Activated T-helper 2 cell treated with anti-CD3 and anti-CD28 coated beads, Interferon-gamma antibody, Interleukin-2, Interleukin-4, amounts not matched to agents 10 μg/mL and 5 μg/mL and 100 μg/mL, durations not matched to agents 14 hours and 24 hours and 36 hours (primary cell): ENCODE results near the gene SYPL2. TPM values are rescaled to one million over a fixed set of nuclear protein-coding genes. Genes with fewer than 3 reads are reported as not detected.

ENCODE experiments used
- DNase-seq: peaks from one replicate; pipeline ENCODE4 v3.0.0; 2021; ENCODE audit warnings: low spot score
- H3K27ac Mint-ChIP-seq: one replicate; pipeline ENCODE4 v1.8.0; 2021; ENCODE audit warnings: mixed read lengths
- H3K27me3 Mint-ChIP-seq: one replicate; pipeline ENCODE4 v1.8.0; 2021; ENCODE audit warnings: low read depth, mixed read lengths
- H3K36me3 Mint-ChIP-seq: one replicate; pipeline ENCODE4 v1.8.0; 2021; ENCODE audit warnings: low read depth, mixed read lengths
- H3K4me1 Mint-ChIP-seq: one replicate; pipeline ENCODE4 v1.8.0; 2021; ENCODE audit warnings: low read depth, mixed read lengths
- H3K4me3 Mint-ChIP-seq: one replicate; pipeline ENCODE4 v1.8.0; 2021; ENCODE audit warnings: low read depth, mild to moderate bottlenecking, moderate library complexity, mixed read lengths
- H3K9me3 Mint-ChIP-seq: one replicate; pipeline ENCODE4 v1.8.0; 2021; ENCODE audit warnings: mixed read lengths
- intact Hi-C: fragments of 100-400 bp; cut with micrococcal nuclease; formaldehyde crosslinking; loops from one replicate; pipeline ENCODE4 v1.15.1; 2023
- total RNA-seq: library from RNA; stranded (reverse); gene quantifications from 2 replicates; pipeline ENCODE4 v1.2.3, GENCODE V29; 2022

Gene SYPL2
- total RNA-seq, 1 donor from 2014 or later, result not detected

GRCh38 chr1:109488201-109488600 is 21.9 kb downstream of the SYPL2 start:
- intact Hi-C loops, result no loop called here
- Mint-ChIP-seq H3K27me3 (no peaks in the 10 kb centered on the region), H3K4me3 (no peak overlapping the region), H3K4me1 (peaks cover 24% of the 10 kb centered on the region), H3K36me3 (peaks cover 34% of the 10 kb centered on the region), H3K27ac (no peak overlapping the region), H3K9me3 (no peaks in the 10 kb centered on the region)
- DNase-seq, result no peak

DNA sequence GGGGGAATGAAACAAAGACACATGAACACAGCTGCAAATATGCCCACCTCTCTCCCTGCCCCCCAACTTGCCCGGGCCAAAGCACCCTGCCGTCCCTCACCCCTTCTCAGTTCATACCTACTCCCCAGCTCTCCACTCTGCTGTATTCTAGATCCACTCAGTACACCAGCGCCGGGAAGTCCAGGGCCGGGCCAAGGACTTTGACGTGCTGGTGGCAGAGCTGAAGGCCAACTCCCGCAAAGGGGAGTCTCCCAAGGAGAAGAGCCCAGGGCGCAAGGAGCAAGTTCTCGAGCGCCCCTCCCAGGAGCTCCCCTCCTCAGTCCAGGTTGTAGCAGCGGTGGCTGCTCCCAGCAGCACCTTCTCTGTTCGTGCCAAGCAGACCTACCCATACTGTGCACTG is 22.4 kb downstream of the SYPL2 start:
- DNase-seq, result no peak
- no peak overlapping the region for H3K4me3 Mint-ChIP-seq
- H3K9me3 Mint-ChIP-seq, result no peaks in the 10 kb centered on the region
- H3K36me3 Mint-ChIP-seq, result peaks cover 34% of the 10 kb centered on the region
- no peaks in the 10 kb centered on the region for H3K27me3 Mint-ChIP-seq
- intact Hi-C loops, result no loop called here
- H3K4me1 Mint-ChIP-seq, result peaks cover 21% of the 10 kb centered on the region
- no peak overlapping the region for H3K27ac Mint-ChIP-seq

GRCh38 chr1:109490029-109490933 is 23.9 kb downstream of the SYPL2 start:
- H3K4me1 Mint-ChIP-seq, result peaks cover 16% of the 10 kb centered on the region
- no peak overlapping the region for H3K27ac Mint-ChIP-seq
- H3K36me3 Mint-ChIP-seq, result peaks cover 31% of the 10 kb centered on the region
- intact Hi-C loops, result no loop called here
- H3K4me3 Mint-ChIP-seq, result no peak overlapping the region
- peak; percentile 55 for DNase-seq
- no peaks in the 10 kb centered on the region for H3K27me3 Mint-ChIP-seq
- H3K9me3 Mint-ChIP-seq, result no peaks in the 10 kb centered on the region

DNA sequence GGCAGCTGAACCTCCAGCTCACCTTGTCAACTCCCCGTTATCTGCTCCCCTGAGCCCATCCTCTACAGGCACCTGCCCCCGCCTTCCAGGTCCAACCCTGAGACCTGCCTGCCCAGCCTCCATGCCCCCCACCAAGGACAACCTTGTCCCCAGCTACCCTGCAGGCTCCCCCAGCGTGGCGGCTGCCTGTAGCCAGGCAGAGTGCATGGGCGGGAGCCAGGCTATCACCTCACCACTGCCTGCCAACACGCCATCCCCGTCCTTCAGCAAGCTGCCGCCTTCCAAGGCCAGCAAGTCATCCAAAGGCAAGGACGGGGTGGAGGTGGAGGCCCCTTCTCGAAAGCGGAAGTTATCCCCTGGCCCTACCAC is 24.6 kb downstream of the SYPL2 start:
- DNase-seq, result no peak
- peaks cover 32% of the 10 kb centered on the region for H3K36me3 Mint-ChIP-seq

GRCh38 chr1:109491372-109491771 is 25.0 kb downstream of the SYPL2 start:
- Mint-ChIP-seq H3K4me3 (no peak overlapping the region), H3K27ac (no peak overlapping the region), H3K36me3 (peaks cover 32% of the 10 kb centered on the region), H3K4me1 (peaks cover 23% of the 10 kb centered on the region), H3K9me3 (no peaks in the 10 kb centered on the region), H3K27me3 (no peaks in the 10 kb centered on the region)
- no peak for DNase-seq
- intact Hi-C loops, result no loop called here

More for the DNA sequence above, 24.6 kb downstream of the SYPL2 start:
- no peak overlapping the region for H3K27ac Mint-ChIP-seq
- intact Hi-C loops, result no loop called here
- no peaks in the 10 kb centered on the region for H3K9me3 Mint-ChIP-seq
- H3K4me3 Mint-ChIP-seq, result no peak overlapping the region
- H3K4me1 Mint-ChIP-seq, result peaks cover 19% of the 10 kb centered on the region
- no peaks in the 10 kb centered on the region for H3K27me3 Mint-ChIP-seq

DNA sequence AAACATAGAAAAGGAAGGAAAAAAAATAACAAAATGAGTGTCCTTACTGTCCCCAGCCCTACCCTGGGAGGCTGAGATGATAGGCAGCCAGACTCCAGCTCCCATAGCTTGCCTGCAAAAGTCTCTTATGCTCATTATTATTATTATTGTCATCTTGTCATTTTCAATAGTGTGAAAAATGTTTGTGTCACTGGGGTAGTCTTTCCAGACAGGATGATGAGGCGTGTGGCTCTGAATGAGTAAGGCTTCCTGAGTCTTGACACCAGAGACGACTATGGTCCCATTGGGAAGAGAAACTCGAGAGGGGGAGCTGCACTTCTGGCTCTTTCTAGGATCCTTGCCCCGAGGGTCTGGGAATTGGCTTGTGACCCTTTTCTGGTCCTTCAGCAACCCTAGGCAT is 26.4 kb downstream of the SYPL2 start:
- Mint-ChIP-seq H3K4me1 (peaks cover 27% of the 10 kb centered on the region), H3K36me3 (peaks cover 35% of the 10 kb centered on the region), H3K27me3 (no peaks in the 10 kb centered on the region), H3K27ac (no peak overlapping the region), H3K9me3 (no peaks in the 10 kb centered on the region), H3K4me3 (peak overlapping the region; percentile 17)
- intact Hi-C loops, result no loop called here
- DNase-seq, result no peak

- peaks cover 24% of the 10 kb centered on the region for H3K4me1 Mint-ChIP-seq
Observed at GRCh38 chr1:109493227-109493626, 26.9 kb downstream of the SYPL2 start.

GRCh38 chr1:109493805-109494539 is 27.6 kb downstream of the SYPL2 start, which contains the start of gene CYB561D1:
Gene CYB561D1 (plus strand): TSS chr1:109494094. CDS start chr1:109494140, 46 bp downstream.
- Mint-ChIP-seq H3K27ac (peak within 1 kb of the TSS; percentile 75), H3K4me3 (peak within 1 kb of the TSS; percentile 94), H3K36me3 (peaks cover 36% of the 10 kb centered on the region), H3K4me1 (peaks cover 24% of the 10 kb centered on the region), H3K9me3 (no peaks in the 10 kb centered on the region), H3K27me3 (no peaks in the 10 kb centered on the region)
- peak; percentile 87 for DNase-seq
- intact Hi-C loops, result loop anchor here (1.0 kb wide), 2 partner anchors 10 to 38 kb away; no protein-coding TSS in a partner anchor

More at GRCh38 chr1:109493227-109493626, 26.9 kb downstream of the SYPL2 start:
- no peak for DNase-seq
- no peaks in the 10 kb centered on the region for H3K27me3 Mint-ChIP-seq
- peaks cover 36% of the 10 kb centered on the region for H3K36me3 Mint-ChIP-seq
- H3K27ac Mint-ChIP-seq, result no peak overlapping the region
- H3K4me3 Mint-ChIP-seq, result peak overlapping the region; percentile 2
- intact Hi-C loops, result no loop called here
- H3K9me3 Mint-ChIP-seq, result no peaks in the 10 kb centered on the region

GRCh38 chr1:109495738-109496137 is 29.4 kb downstream of the SYPL2 start:
- Mint-ChIP-seq H3K4me1 (peaks cover 33% of the 10 kb centered on the region), H3K27ac (no peak overlapping the region)
- intact Hi-C loops, result no loop called here

DNA sequence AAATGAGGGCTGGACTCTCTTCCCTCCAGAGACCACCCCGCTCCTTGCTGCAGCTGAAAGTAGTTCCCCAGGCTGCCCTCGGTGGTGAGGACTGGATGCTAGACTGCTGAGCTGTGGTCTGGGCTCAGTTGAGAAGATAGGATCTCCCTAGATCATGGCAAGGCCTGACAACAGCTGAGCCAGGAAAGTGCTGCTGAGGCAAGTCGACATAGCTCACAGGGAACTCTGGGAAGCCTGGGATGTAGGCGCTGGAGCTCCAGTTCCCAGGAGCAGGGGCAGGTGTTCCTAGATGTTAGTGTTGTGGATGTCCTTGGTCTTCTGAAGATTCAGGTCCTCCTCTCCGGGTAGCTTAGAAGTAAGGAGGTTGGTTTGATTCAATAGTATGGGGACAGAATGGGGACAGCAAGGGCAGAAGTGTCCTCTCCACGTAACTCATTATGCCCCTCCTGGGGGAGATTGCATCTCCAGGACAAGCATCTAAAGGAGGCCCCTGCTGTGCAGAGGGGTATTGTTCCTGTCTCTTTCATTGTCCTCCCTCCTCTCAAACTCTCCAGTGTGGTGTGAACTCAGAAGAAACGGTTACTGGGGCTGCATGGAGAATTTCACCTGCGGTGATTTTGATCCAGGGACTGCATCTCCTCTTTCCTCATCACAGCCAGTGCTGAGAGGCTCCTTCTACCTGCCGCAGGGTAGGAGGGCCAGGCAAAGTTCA is 31.3 kb downstream of the SYPL2 start:
- H3K4me1 Mint-ChIP-seq, result peaks cover 51% of the 10 kb centered on the region
- H3K9me3 Mint-ChIP-seq, result no peaks in the 10 kb centered on the region
- DNase-seq, result no peak
- H3K27ac Mint-ChIP-seq, result no peak overlapping the region
- no peak overlapping the region for H3K4me3 Mint-ChIP-seq
- no peaks in the 10 kb centered on the region for H3K27me3 Mint-ChIP-seq
- intact Hi-C loops, result no loop called here
- H3K36me3 Mint-ChIP-seq, result peaks cover 49% of the 10 kb centered on the region

More at GRCh38 chr1:109495738-109496137, 29.4 kb downstream of the SYPL2 start:
- H3K36me3 Mint-ChIP-seq, result peaks cover 46% of the 10 kb centered on the region
- H3K4me3 Mint-ChIP-seq, result peak overlapping the region; percentile 94
- DNase-seq, result no peak
- no peaks in the 10 kb centered on the region for H3K9me3 Mint-ChIP-seq
- no peaks in the 10 kb centered on the region for H3K27me3 Mint-ChIP-seq

- H3K9me3 Mint-ChIP-seq, result no peaks in the 10 kb centered on the region
- DNase-seq, result no peak
- intact Hi-C loops, result no loop called here
- H3K4me3 Mint-ChIP-seq, result no peak overlapping the region
- no peak overlapping the region for H3K27ac Mint-ChIP-seq
- peaks cover 54% of the 10 kb centered on the region for H3K36me3 Mint-ChIP-seq
- no peaks in the 10 kb centered on the region for H3K27me3 Mint-ChIP-seq
- H3K4me1 Mint-ChIP-seq, result peaks cover 54% of the 10 kb centered on the region
Observed at GRCh38 chr1:109498161-109498801, 31.9 kb downstream of the SYPL2 start.

DNA sequence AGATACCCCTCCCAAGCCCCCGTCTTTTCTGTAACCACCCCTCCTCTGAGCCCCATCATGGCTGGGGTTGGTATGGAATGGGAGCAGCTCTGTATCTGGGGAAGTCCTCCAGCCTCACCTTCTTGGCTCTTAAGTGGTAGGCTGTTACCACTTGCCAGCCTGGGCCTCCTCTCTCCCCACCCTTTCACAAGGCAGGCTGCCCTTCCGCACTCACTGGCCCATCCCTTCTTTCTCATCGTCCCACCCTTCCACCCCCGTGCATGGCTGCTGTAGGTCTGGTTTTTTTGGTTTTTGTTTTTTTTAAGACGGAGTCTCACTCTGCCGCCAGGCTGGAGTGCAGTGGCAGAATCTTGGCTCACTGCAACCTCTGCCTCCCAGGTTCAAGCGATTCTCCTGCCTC is 32.7 kb downstream of the SYPL2 start:
- no peaks in the 10 kb centered on the region for H3K27me3 Mint-ChIP-seq
- DNase-seq, result no peak
- H3K36me3 Mint-ChIP-seq, result peaks cover 54% of the 10 kb centered on the region
- H3K27ac Mint-ChIP-seq, result no peak overlapping the region
- peaks cover 57% of the 10 kb centered on the region for H3K4me1 Mint-ChIP-seq
- no peak overlapping the region for H3K4me3 Mint-ChIP-seq
- H3K9me3 Mint-ChIP-seq, result no peaks in the 10 kb centered on the region
- intact Hi-C loops, result no loop called here
